HAP-1 (cell line): ENCODE data around the gene CD46.

Experiments
- DNase-seq, 2 experiments: peaks; one replicate each; pipeline ENCODE4 v3.0.0-alpha.2; 2016 to 2020; ENCODE audit warnings: low spot score in 2 of 2
- H3K27me3 ChIP-seq: fragments of 250-450 bp; sonication (Bioruptor Pico); 2 replicates; pipeline ENCODE4 v1.5.1; 2020; ENCODE audit warnings: low read depth, mild to moderate bottlenecking, moderate library complexity
- H3K36me3 ChIP-seq: fragments of 250-450 bp; sonication (Bioruptor Pico); replicated peaks from 2 replicates; pipeline ENCODE4 v1.5.1; 2020; ENCODE audit warnings: mild to moderate bottlenecking
- H3K4me1 ChIP-seq: fragments of 250-450 bp; sonication (Bioruptor Pico); 2 replicates; pipeline ENCODE4 v1.5.1; 2020; ENCODE audit warnings: mild to moderate bottlenecking
- H3K4me3 ChIP-seq: fragments of 250-450 bp; sonication (Bioruptor Pico); 2 replicates; pipeline ENCODE4 v1.5.1; 2020; ENCODE audit warnings: mild to moderate bottlenecking, moderate library complexity
- H3K9me3 ChIP-seq: fragments of 250-450 bp; sonication (Bioruptor Pico); 2 replicates; pipeline ENCODE4 v1.5.1; 2020; ENCODE audit warnings: mild to moderate bottlenecking, moderate library complexity
- in situ Hi-C: fragments of 300-500 bp; cut with MboI; formaldehyde crosslinking; loops from 3 replicates; pipeline ENCODE4 v1.14.3; 2020; ENCODE audit warnings: low sequenced_read_pairs, inconsistent platforms, mixed read lengths

The CD46 gene

GRCh38 chr1:207817778-207818751 lies 66.2 kb downstream of the CD46 start:
- peaks cover 25% of the 10 kb centered on the region for H3K36me3 ChIP-seq
- H3K27me3 ChIP-seq: no peaks in the 10 kb centered on the region
- no peak overlapping the region for H3K4me3 ChIP-seq
- H3K4me1 ChIP-seq: no peaks in the 10 kb centered on the region
- no peak for DNase-seq
- in situ Hi-C loops: no loop called here
- no peaks in the 10 kb centered on the region for H3K9me3 ChIP-seq

- no peaks in the 10 kb centered on the region for H3K27me3 ChIP-seq
- H3K36me3 ChIP-seq: peaks cover 24% of the 10 kb centered on the region
- no peak for DNase-seq
- no peaks in the 10 kb centered on the region for H3K9me3 ChIP-seq
- H3K4me1 ChIP-seq: no peaks in the 10 kb centered on the region
- in situ Hi-C loops: no loop called here
- H3K4me3 ChIP-seq: no peak overlapping the region
Observed at GRCh38 chr1:207818971-207819451, 67.2 kb downstream of the CD46 start.

GRCh38 chr1:207820568-207821463 lies 69.0 kb downstream of the CD46 start:
- no peak overlapping the region for H3K4me3 ChIP-seq
- H3K9me3 ChIP-seq: no peaks in the 10 kb centered on the region
- in situ Hi-C loops: no loop called here
- no peaks in the 10 kb centered on the region for H3K27me3 ChIP-seq
- H3K36me3 ChIP-seq: peaks cover 9% of the 10 kb centered on the region
- no peak for DNase-seq
- no peaks in the 10 kb centered on the region for H3K4me1 ChIP-seq

DNA sequence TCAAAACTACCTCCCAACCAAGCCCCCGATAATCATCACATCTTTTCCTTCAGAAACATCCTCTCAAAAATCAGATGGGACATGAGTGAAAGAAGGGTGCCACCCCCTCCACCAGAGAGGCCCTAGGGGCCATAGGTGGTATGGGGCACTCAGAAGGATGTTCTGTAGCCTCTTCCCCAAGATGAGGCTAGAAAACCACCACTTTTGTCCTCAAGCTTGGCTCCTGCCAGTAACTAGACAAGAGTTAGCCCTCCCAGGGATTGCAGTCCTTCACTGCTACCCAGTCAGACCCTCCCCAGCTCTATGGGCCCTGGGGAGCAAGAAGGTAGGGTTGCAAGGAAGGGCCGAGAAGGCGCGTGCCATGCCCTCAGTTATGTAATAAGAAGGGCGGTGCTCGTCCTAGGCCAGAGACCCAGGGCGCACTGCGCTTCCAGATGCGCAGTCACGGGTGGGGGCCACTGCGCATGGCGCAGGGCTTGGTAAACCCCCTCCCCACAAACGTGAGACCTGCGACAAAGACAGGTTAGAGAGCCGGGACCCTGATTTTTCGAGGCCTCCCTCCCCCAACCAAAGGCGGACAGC lies 69.7 kb downstream of the CD46 start:
- in situ Hi-C loops: no loop called here
- no peak overlapping the region for H3K4me3 ChIP-seq
- H3K36me3 ChIP-seq: peaks cover 8% of the 10 kb centered on the region
- H3K9me3 ChIP-seq: no peaks in the 10 kb centered on the region
- DNase-seq: no peak
- H3K27me3 ChIP-seq: no peaks in the 10 kb centered on the region
- no peaks in the 10 kb centered on the region for H3K4me1 ChIP-seq

- H3K36me3 ChIP-seq: peaks cover 3% of the 10 kb centered on the region
- no peaks in the 10 kb centered on the region for H3K9me3 ChIP-seq
- H3K4me1 ChIP-seq: no peaks in the 10 kb centered on the region
- no peak for DNase-seq
- H3K27me3 ChIP-seq: no peaks in the 10 kb centered on the region
- H3K4me3 ChIP-seq: no peak overlapping the region
- in situ Hi-C loops: no loop called here
Observed at GRCh38 chr1:207822124-207822601, 70.3 kb downstream of the CD46 start.

GRCh38 chr1:207822602-207823451 lies 71.0 kb downstream of the CD46 start:
- Histone ChIP-seq H3K27me3 (no peaks in the 10 kb centered on the region), H3K4me3 (no peak overlapping the region), H3K9me3 (no peaks in the 10 kb centered on the region), H3K36me3 (peaks cover 3% of the 10 kb centered on the region), H3K4me1 (no peaks in the 10 kb centered on the region)
- in situ Hi-C loops: no loop called here
- no peak for DNase-seq

DNA sequence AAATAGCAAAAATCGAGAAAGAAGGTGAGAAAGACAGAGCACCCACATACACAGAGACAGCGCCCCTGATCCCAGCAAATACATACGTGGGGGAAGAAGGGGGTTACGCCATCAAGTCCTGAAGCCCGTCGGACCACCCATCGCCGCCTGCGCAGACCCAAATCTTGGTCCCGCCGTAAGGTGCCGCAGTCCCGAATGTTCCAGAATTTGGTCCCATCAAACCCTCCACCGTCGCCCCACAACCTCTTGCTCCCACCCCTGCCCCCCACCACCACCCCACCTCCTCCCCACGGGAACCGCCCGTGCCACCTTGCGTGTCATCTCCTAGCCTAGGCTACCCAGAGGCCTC lies 71.7 kb downstream of the CD46 start:
- Histone ChIP-seq H3K27me3 (no peaks in the 10 kb centered on the region), H3K9me3 (no peaks in the 10 kb centered on the region), H3K4me3 (no peak overlapping the region), H3K36me3 (peaks cover 3% of the 10 kb centered on the region), H3K4me1 (no peaks in the 10 kb centered on the region)
- in situ Hi-C loops: no loop called here
- DNase-seq: no peak

- no peaks in the 10 kb centered on the region for H3K4me1 ChIP-seq
- no peaks in the 10 kb centered on the region for H3K27me3 ChIP-seq
- H3K9me3 ChIP-seq: no peaks in the 10 kb centered on the region
- no peaks in the 10 kb centered on the region for H3K36me3 ChIP-seq
- in situ Hi-C loops: no loop called here
- peak; percentile 15 to 20 for DNase-seq
- H3K4me3 ChIP-seq: no peak overlapping the region
Observed at GRCh38 chr1:207823880-207824566, 72.2 kb downstream of the CD46 start.

DNA sequence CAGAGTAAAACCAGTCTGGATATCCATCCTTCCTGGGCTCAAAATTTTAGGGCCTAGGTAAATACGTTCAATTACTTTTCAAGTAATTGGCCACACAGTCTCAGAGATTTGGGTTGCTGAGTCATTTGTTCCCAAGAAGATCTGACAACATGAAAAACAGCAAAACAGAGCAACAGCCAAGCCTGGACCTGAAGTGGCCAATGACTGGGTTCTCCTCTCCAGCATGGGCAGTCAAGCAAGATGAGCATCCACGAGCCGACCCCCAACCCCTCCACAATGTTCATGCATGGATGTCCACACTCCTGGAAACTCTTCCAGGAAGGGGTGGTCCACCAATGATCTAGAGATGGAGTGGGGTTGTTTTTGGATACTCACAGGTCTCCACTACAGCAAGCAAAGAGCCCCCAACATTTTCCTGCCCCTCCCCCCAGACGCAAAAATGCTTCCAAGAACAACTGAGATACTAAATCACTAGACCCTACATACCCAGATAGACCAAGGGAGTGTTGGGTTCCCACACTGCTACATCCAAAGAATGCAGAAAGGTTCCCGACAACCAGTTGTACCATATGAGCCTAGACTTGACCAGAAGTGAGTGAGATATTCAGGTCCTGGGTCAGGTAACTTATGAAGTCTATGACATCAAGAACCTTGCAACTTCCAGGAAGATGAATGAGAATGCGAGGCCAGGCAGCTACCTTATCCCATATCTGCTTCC lies 73.0 kb downstream of the CD46 start:
- no peaks in the 10 kb centered on the region for H3K36me3 ChIP-seq
- no peaks in the 10 kb centered on the region for H3K9me3 ChIP-seq
- H3K4me3 ChIP-seq: no peak overlapping the region
- in situ Hi-C loops: no loop called here
- no peaks in the 10 kb centered on the region for H3K4me1 ChIP-seq
- H3K27me3 ChIP-seq: no peaks in the 10 kb centered on the region
- DNase-seq: no peak

DNA sequence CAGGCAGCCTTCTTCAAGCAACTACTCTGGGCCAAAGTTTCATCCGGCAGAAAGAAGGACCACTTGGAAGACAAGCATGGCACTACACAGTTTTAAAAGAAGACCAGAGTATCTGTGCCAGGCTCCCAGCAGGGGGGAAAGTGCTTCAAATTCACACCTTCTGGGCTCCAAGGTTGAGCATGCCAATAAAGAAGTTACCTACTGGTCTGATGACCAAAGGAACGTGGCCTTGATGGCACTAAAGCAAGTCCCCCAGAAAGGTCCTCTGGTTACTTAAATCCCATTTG lies 73.5 kb downstream of the CD46 start:
- DNase-seq: no peak
- H3K4me3 ChIP-seq: no peak overlapping the region
- in situ Hi-C loops: no loop called here
- no peaks in the 10 kb centered on the region for H3K36me3 ChIP-seq
- H3K27me3 ChIP-seq: no peaks in the 10 kb centered on the region
- no peaks in the 10 kb centered on the region for H3K9me3 ChIP-seq
- H3K4me1 ChIP-seq: no peaks in the 10 kb centered on the region

DNA sequence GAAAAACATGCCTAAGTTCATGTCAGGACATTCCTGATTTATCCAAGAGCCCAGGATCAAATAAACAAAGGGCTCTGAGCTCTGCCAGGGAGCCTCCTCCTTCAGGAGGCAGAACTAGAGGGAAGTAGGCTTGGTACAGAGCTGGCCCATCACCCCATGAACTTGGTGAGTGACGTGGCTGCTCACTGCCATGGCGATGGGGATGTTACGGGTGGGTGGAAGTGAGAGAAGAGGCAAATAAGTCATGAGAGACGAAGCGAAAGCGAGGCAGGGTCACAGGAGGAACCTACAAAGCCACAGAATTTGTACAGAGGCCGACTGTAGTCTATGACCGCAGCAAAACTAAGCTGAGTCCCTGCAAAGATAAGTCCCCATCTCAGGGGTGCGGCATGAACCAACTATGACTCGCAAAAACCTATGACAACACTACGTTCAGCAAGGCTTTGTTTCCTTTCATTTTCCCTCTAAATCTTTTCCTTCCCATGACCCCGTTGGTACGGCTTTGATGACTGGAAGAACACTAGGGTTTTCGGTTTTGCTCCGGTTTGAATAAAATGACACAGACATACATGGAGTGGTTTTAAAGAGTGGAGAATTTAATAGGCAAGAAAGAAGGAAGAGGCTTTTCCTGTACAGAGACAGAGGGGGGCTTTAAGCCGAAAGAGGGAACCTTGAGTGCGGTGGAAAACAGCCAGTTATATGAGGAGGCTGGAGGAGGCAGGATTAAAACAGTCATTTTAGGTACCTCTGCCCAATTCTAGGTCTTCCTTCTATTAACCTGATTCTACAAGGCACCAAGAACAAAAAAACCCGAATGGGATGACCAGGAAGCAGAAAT lies 74.1 kb downstream of the CD46 start:
- H3K9me3 ChIP-seq: no peaks in the 10 kb centered on the region
- H3K4me1 ChIP-seq: no peaks in the 10 kb centered on the region
- H3K27me3 ChIP-seq: no peaks in the 10 kb centered on the region
- DNase-seq: no peak
- H3K36me3 ChIP-seq: no peaks in the 10 kb centered on the region
- no peak overlapping the region for H3K4me3 ChIP-seq
- in situ Hi-C loops: no loop called here
